Breast epithelium (tissue), 3 donors: ENCODE data around the gene RAD51D.

ENCODE experiments used
- CTCF ChIP-seq, 3 donors: fragments of 450-650 bp; IDR thresholded peaks; one replicate each; pipeline ENCODE4 v1.5.1; 2016 to 2017; ENCODE audit warnings: antibody characterized with exemption in 3 of 3, mild to moderate bottlenecking in 3 of 3, moderate library complexity in 3 of 3
- POLR2AphosphoS5 ChIP-seq, 3 donors: sonication (generic); formaldehyde crosslinking; IDR thresholded peaks; one replicate each; pipeline ENCODE4 v1.6.1; 2017; ENCODE audit warnings: antibody characterized with exemption in 3 of 3

- no peak for TF ChIP-seq CTCF (IDR thresholded peaks at IDR 0.05)
- TF ChIP-seq POLR2AphosphoS5 (IDR thresholded peaks at IDR 0.05) = no peak
Measured at GRCh38 chr17:35130392-35130791, 10.7 kb upstream of the RAD51D start.
